ENCODE measurements around the gene ZMYND8. TPM values are rescaled to one million over a fixed set of nuclear protein-coding genes. Genes with fewer than 3 reads are reported as not detected.
"Not testable (repeated sequence)": the region's sequence is repeated elsewhere in the genome, so short reads cannot be mapped to it uniquely, and the experiment has no call there.

ZMYND8 gene
- total RNA-seq, 1 donor = 20.3 TPM

DNA sequence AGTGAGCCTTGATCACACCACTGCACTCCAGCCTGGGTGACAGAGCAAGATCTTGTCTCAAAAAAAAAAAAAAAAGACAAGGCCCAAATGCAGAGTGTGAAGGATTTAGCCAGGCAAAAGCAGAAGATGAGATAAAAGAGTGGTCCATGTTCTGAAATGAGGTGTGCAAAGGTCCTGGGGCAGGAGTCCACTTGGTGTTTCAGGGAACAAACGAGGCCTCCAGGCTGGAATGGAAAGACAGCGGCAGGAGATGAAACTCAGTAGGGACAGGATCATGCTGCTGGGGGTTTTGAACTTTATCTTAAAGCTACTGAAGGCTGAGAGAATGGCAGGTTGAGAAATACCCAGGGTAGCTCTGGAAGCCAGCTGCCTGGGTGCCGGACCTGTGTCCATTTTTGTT, 178.2 kb downstream of the ZMYND8 start:
- DNase-seq (ENCODE audit: low read depth) = no peak
- no peak overlapping the region for H3K4me3 ChIP-seq (ENCODE audit: low read depth, low read length)
- TF ChIP-seq, protein P1, sequence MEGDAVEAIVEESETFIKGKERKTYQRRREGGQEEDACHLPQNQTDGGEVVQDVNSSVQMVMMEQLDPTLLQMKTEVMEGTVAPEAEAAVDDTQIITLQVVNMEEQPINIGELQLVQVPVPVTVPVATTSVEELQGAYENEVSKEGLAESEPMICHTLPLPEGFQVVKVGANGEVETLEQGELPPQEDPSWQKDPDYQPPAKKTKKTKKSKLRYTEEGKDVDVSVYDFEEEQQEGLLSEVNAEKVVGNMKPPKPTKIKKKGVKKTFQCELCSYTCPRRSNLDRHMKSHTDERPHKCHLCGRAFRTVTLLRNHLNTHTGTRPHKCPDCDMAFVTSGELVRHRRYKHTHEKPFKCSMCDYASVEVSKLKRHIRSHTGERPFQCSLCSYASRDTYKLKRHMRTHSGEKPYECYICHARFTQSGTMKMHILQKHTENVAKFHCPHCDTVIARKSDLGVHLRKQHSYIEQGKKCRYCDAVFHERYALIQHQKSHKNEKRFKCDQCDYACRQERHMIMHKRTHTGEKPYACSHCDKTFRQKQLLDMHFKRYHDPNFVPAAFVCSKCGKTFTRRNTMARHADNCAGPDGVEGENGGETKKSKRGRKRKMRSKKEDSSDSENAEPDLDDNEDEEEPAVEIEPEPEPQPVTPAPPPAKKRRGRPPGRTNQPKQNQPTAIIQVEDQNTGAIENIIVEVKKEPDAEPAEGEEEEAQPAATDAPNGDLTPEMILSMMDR (IDR thresholded peaks at IDR 0.05; ENCODE audit: insufficient read depth, low read depth, low read length) = no peak

DNA sequence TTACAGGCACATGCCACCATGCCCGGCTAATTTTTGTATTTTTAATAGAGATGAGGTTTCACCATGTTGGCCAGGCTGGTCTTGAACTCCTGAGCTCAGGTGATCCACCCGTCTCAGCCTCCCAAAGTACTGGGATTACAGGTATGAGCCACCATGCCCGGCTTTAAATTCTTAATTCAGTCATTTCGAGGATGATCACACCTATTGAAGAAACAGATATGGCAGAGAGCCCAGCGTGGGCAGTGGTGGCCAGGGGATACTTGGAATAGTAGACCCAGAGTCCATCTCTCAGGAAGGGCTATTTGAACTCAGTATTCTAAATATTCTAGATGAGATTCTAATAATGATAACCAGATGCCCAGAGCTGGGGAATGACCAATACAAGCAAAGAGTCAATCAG, 180.3 kb downstream of the ZMYND8 start:
- not testable (repeated sequence) for DNase-seq (ENCODE audit: low read depth); H3K4me3 ChIP-seq (ENCODE audit: low read depth, low read length)

DNA sequence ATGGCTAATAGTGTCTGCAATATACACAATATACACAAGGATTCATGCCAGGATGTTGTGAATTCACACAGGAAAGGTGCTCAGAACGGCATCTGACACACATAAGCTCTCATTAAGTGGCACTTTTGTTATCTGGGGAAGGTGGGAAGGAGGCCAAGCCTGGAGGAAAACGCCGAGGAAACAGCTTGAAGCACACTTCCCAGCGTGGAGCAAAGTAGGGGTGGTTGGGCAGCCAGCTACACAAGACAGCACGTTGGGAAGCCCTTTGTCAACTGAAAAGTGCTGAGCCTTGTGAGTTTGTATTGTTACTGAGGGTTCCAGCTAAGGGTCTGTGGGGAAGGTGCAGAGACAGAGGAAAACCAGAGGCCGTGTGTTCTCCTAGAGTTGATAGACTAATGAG, 181.0 kb downstream of the ZMYND8 start:
- H3K4me3 ChIP-seq (ENCODE audit: low read depth, low read length) = no peak overlapping the region
- DNase-seq (ENCODE audit: low read depth) = no peak
- TF ChIP-seq, protein P1 (IDR thresholded peaks at IDR 0.05; ENCODE audit: insufficient read depth, low read depth, low read length) = no peak

DNA sequence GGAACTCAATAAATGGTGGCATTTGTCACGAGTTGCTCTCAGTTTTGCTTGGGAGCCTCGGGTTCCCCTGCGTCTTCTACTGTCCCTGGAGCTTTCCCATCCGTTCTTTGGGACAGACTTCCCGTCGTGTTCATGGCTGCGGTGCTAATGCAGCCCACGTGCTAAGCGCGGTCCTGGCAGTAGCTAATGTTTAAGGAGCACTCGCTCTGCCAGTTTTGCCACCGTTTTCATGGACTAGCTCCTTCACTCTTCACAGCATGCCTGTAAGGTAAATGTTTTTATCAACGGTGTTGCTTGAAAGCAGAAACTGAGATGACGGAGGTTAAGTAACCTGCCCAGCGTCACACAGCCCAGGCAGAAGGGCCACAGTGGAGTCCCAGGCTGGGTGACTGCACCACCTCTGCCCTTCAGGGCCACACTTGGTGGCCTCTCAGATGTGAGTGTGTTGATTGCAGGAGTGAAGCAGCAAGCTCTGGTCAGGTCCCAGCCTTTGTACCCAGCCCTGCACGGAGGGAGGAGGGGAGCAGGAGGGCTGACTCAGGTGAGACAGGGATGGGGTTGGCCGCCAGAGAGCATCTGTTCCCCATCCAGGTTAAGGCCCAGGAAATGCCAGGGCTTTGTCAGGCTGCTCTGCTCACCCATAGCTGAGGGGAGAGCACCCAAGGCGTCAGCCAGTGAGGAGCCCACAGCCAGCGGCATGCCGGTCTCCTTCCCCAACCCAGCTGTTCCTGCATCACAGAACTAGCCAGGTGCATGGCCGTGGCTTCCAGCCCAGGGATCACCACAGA, 181.8 kb downstream of the ZMYND8 start:
- no peak for DNase-seq (ENCODE audit: low read depth)
- TF ChIP-seq, protein P1 (IDR thresholded peaks at IDR 0.05; ENCODE audit: insufficient read depth, low read depth, low read length) = no peak
- H3K4me3 ChIP-seq (ENCODE audit: low read depth, low read length) = no peak overlapping the region

DNA sequence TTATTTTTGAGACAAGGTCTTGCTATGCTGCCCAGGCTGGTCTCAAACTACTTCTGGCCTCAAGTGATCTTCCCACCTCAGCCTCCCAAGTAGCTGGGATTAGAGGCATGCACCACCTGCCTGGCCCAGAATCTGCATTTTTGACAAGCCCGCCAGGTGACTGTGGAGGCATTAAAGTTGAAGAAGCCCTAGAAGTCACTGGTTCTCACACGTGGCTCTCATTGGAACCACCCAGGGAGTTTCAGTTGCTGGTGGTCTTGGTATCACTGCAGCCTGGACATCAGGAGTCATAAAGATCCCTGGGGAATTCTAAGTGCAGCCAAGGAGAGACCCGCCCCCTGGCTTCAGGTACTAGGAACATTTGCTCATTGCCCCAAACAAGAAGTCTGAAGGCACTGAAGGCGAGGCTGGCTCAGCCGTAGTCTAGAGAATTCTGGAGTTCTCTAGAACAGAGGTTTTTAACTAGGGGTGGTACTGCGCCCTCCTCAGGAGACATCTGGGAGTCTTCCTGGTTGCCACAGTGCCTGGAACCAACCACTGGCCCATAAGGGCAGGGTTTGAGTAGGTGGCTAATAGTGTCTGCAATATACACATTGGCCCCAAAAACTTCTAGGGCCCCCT, 182.8 kb downstream of the ZMYND8 start:
- H3K4me3 ChIP-seq (ENCODE audit: low read depth, low read length) = no peak overlapping the region
- TF ChIP-seq, protein P1 (IDR thresholded peaks at IDR 0.05; ENCODE audit: insufficient read depth, low read depth, low read length) = no peak
- no peak for DNase-seq (ENCODE audit: low read depth)

DNA sequence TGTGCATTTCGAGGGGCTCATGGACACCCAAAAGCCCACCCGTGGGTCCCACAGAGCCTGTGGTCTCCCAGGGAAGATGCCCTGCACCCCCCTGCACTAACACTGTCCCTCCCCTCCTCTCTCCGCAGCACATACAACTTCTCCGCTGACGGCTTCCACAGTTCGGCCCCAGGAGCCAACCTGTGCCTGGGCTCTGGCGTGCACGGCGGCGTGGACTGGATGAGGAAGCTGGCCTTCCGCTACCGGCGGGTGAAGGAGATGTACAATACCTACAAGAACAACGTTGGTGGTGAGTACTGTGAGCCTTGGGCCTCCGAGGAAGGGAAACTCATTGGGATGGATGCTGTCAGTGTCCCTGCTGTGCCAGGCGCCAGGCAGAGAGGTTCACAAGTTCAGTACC, 183.9 kb downstream of the ZMYND8 start:
- no peak for DNase-seq (ENCODE audit: low read depth)
- TF ChIP-seq, protein P1 (IDR thresholded peaks at IDR 0.05; ENCODE audit: insufficient read depth, low read depth, low read length) = no peak
- no peak overlapping the region for H3K4me3 ChIP-seq (ENCODE audit: low read depth, low read length)

DNA sequence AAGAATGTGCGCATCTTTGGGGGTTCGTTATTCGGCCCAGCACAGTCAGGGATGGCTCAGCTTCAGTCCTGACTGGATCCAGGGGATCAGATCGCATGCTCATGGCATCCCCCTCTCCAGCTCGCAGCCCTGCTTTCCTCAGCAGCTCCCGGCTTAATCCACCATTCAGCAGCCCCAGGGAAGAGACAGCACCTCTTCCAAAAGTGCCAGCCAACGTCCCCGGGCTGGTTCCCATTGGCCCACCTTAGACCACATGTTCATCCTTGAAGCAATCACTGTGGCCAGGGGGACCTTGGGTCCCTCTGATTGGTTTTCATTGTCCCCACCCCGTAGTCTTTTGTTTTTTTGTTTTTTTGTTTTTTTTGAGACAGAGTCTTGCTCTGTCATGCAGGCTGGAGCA, 188.7 kb downstream of the ZMYND8 start:
- TF ChIP-seq, protein P1 (IDR thresholded peaks at IDR 0.05; ENCODE audit: insufficient read depth, low read depth, low read length) = no peak
- DNase-seq (ENCODE audit: low read depth) = no peak
- H3K4me3 ChIP-seq (ENCODE audit: low read depth, low read length) = no peak overlapping the region

Measured in fibroblast of villous mesenchyme (primary cell).